Panc1 (cell line): ENCODE results near the gene TMTC1. TPM values are rescaled to one million over a fixed set of nuclear protein-coding genes. Genes with fewer than 3 reads are reported as not detected.

Source experiments
- ATAC-seq: fragments of 200-7000 bp; cut with Tn5 transposase; 2 replicates; pipeline ENCODE4 v1.9.1; 2020; ENCODE audit warnings: mild to moderate bottlenecking, moderate library complexity
- BruUV-seq: library from RNA; stranded (reverse); fragments of 400-500 nt; replicated peaks from 2 replicates; lab custom pipeline; 2021; lab: Mats Ljungman, UMichigan
- CTCF ChIA-PET: fragments of 300-600 bp; sonication (Branson Sonifier 250); formaldehyde crosslinking; loops from one replicate; lab custom pipeline; 2022; ENCODE audit warnings: antibody characterized with exemption; lab: Charles Lee
- POLR2A ChIA-PET: fragments of 300-600 bp; sonication (Branson Sonifier 250); formaldehyde crosslinking; loops from one replicate; lab custom pipeline; 2022; ENCODE audit warnings: antibody characterized with exemption; lab: Charles Lee
- DNase-seq: peaks from one replicate; pipeline ENCODE4 v3.0.0-alpha.2; 2010; ENCODE audit warnings: low read depth, low spot score
- H3K27ac ChIP-seq: 2 replicates; pipeline ENCODE4 v1.5.1; 2011; ENCODE audit warnings: mild to moderate bottlenecking, low read length, inconsistent platforms
- H3K27me3 ChIP-seq: fragments of 200-500 bp; sonication (Bioruptor generic); 2 replicates; pipeline ENCODE4 v1.6.0; 2014; ENCODE audit warnings: low read length, inconsistent platforms; ENCODE audit not compliant: control insufficient read depth, insufficient read depth
- H3K36me3 ChIP-seq: fragments of 200-500 bp; sonication (Bioruptor generic); 2 replicates; pipeline ENCODE4 v1.5.1; 2014; ENCODE audit warnings: inconsistent platforms, mild to moderate bottlenecking, low read length, moderate library complexity; ENCODE audit not compliant: control insufficient read depth, insufficient read depth
- H3K4me1 ChIP-seq: 2 replicates; pipeline ENCODE4 v1.5.1; 2011; ENCODE audit warnings: inconsistent platforms, mild to moderate bottlenecking, low read length, moderate library complexity; ENCODE audit not compliant: control insufficient read depth, insufficient read depth
- H3K4me3 ChIP-seq, 2 experiments: 2 replicates each; pipeline ENCODE4 v1.5.1; 2011 to 2012; ENCODE audit warnings: low read depth in 2 of 2, low read length in 2 of 2, mild to moderate bottlenecking in 2 of 2, inconsistent platforms in 1 of 2, moderate library complexity in 1 of 2
- H3K9me3 ChIP-seq: fragments of 200-500 bp; sonication (Bioruptor generic); 2 replicates; pipeline ENCODE4 v1.5.1; 2014; ENCODE audit warnings: low read depth, mild to moderate bottlenecking, inconsistent platforms, low read length, moderate library complexity; ENCODE audit not compliant: control insufficient read depth, insufficient read depth
- POLR2AphosphoS5 ChIP-seq: IDR thresholded peaks from 2 replicates; pipeline ENCODE4 v1.6.1; 2012; ENCODE audit warnings: mild to moderate bottlenecking, low read depth, low read length, moderate library complexity
- SIN3A ChIP-seq: IDR thresholded peaks from 2 replicates; pipeline ENCODE4 v1.6.1; 2012; ENCODE audit warnings: low read depth, mild to moderate bottlenecking, low read length, moderate library complexity, borderline replicate concordance; ENCODE audit not compliant: insufficient read depth
- TCF7L2 ChIP-seq: IDR thresholded peaks from 2 replicates; pipeline ENCODE4 v1.6.1; 2011; ENCODE audit warnings: mild to moderate bottlenecking, low read depth, low read length, inconsistent platforms
- in situ Hi-C: cut with HindIII; loops from 2 replicates; pipeline ENCODE4 v1.10.0; 2016; ENCODE audit warnings: low sequenced_read_pairs, low pct_unique_long_range_greater_than_20kb
- intact Hi-C: fragments of 100-400 bp; cut with micrococcal nuclease; formaldehyde crosslinking; loops from one replicate; pipeline ENCODE4 v1.10.0; 2022; ENCODE audit not compliant: unreplicated experiment
- total RNA-seq: library from RNA; stranded (reverse); gene quantifications from one replicate; pipeline ENCODE4 v1.2.1, GENCODE V29; 2021; ENCODE audit not compliant: unreplicated experiment
- TF ChIP-seq, protein P1 (sequence below): fragments of 450-650 bp; IDR thresholded peaks from 2 replicates; pipeline ENCODE4 v1.5.1; 2017; ENCODE audit warnings: mild to moderate bottlenecking
- TF ChIP-seq, protein P2 (sequence below), 2 experiments: IDR thresholded peaks; 2 replicates each; pipeline ENCODE4 v1.6.1; 2011 to 2012; ENCODE audit warnings: low read depth in 2 of 2, control low read depth in 1 of 2, low read length in 1 of 2, mild to moderate bottlenecking in 1 of 2, moderate library complexity in 1 of 2; ENCODE audit not compliant: insufficient read depth in 1 of 2

The TMTC1 gene
- total RNA-seq, 1 experiment from 2014 or later: 0.28 TPM

GRCh38 chr12:29692237-29692636 is 91.5 kb downstream of the TMTC1 start:
- H3K9me3 ChIP-seq: no peaks in the 10 kb centered on the region
- ATAC-seq (no peak), DNase-seq (no peak)
- H3K4me1 ChIP-seq: no peaks in the 10 kb centered on the region
- in situ Hi-C loops: no loop called here
- no peak overlapping the region for H3K27ac ChIP-seq
- no peaks in the 10 kb centered on the region for H3K36me3 ChIP-seq
- peaks cover 11% of the 10 kb centered on the region for H3K27me3 ChIP-seq
- POLR2A ChIA-PET: no interaction called here
- intact Hi-C loops: no loop called here
- no TSS peak for BruUV-seq
- CTCF ChIA-PET: no interaction called here
- no peak overlapping the region for H3K4me3 ChIP-seq
- TF ChIP-seq SIN3A: no peak
- TF ChIP-seq, protein P1, sequence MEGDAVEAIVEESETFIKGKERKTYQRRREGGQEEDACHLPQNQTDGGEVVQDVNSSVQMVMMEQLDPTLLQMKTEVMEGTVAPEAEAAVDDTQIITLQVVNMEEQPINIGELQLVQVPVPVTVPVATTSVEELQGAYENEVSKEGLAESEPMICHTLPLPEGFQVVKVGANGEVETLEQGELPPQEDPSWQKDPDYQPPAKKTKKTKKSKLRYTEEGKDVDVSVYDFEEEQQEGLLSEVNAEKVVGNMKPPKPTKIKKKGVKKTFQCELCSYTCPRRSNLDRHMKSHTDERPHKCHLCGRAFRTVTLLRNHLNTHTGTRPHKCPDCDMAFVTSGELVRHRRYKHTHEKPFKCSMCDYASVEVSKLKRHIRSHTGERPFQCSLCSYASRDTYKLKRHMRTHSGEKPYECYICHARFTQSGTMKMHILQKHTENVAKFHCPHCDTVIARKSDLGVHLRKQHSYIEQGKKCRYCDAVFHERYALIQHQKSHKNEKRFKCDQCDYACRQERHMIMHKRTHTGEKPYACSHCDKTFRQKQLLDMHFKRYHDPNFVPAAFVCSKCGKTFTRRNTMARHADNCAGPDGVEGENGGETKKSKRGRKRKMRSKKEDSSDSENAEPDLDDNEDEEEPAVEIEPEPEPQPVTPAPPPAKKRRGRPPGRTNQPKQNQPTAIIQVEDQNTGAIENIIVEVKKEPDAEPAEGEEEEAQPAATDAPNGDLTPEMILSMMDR: no peak
- TF ChIP-seq, protein P2, sequence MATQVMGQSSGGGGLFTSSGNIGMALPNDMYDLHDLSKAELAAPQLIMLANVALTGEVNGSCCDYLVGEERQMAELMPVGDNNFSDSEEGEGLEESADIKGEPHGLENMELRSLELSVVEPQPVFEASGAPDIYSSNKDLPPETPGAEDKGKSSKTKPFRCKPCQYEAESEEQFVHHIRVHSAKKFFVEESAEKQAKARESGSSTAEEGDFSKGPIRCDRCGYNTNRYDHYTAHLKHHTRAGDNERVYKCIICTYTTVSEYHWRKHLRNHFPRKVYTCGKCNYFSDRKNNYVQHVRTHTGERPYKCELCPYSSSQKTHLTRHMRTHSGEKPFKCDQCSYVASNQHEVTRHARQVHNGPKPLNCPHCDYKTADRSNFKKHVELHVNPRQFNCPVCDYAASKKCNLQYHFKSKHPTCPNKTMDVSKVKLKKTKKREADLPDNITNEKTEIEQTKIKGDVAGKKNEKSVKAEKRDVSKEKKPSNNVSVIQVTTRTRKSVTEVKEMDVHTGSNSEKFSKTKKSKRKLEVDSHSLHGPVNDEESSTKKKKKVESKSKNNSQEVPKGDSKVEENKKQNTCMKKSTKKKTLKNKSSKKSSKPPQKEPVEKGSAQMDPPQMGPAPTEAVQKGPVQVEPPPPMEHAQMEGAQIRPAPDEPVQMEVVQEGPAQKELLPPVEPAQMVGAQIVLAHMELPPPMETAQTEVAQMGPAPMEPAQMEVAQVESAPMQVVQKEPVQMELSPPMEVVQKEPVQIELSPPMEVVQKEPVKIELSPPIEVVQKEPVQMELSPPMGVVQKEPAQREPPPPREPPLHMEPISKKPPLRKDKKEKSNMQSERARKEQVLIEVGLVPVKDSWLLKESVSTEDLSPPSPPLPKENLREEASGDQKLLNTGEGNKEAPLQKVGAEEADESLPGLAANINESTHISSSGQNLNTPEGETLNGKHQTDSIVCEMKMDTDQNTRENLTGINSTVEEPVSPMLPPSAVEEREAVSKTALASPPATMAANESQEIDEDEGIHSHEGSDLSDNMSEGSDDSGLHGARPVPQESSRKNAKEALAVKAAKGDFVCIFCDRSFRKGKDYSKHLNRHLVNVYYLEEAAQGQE (IDR thresholded peaks at IDR 0.05; ENCODE audit: insufficient read depth in 1 of 2, low read depth in 2 of 2, low read length in 1 of 2): no peak

DNA sequence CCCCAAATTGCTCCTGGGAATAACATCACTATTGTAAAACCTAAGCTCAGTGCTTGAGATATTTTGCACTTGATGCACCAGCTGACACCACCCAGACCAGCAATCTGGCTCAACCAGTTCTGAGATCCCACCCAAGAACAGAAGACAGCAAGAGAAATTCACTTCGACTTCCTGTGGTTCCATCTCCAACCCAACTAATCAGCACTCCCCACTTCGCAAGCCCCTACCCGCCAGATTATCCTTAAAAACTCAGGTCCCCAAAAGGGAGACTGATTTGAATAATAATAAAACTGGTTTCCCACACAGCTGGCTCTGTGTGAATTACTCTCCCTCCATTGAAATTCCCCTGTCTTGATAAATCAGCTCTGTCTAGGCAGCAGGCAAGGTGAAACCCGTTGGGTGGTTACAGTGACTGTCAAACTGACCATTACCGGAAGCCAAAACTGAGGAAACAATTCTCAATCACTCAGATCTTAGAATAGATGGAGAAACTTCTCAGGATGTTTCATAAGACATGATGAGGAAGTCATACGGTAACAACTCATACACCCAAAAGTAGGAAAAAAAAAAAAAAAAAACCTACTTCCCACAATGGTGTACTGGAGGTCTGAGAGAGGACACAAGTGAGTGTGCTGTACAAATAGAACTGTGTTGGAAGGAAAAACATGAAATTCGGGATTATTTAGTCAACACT is 92.4 kb downstream of the TMTC1 start:
- H3K27ac ChIP-seq: no peak overlapping the region
- CTCF ChIA-PET: no interaction called here
- intact Hi-C loops (no loop called here), in situ Hi-C loops (no loop called here)
- no peak for TF ChIP-seq POLR2AphosphoS5
- TF ChIP-seq, protein P2 (IDR thresholded peaks at IDR 0.05; ENCODE audit: insufficient read depth in 1 of 2, low read depth in 2 of 2, low read length in 1 of 2): no peak
- no peak for TF ChIP-seq SIN3A
- TF ChIP-seq TCF7L2: no peak
- TF ChIP-seq, protein P1: no peak
- H3K36me3 ChIP-seq: no peaks in the 10 kb centered on the region
- H3K4me3 ChIP-seq: no peak overlapping the region
- no peak for ATAC-seq
- H3K27me3 ChIP-seq: peaks cover 10% of the 10 kb centered on the region
- H3K4me1 ChIP-seq: no peaks in the 10 kb centered on the region
- no peaks in the 10 kb centered on the region for H3K9me3 ChIP-seq
- DNase-seq: no peak
- POLR2A ChIA-PET: no interaction called here
- no TSS peak for BruUV-seq
